Measurements from ENCODE around the gene KANK4.

The KANK4 gene

GRCh38 chr1:62342270-62342669, 23.0 kb upstream of the KANK4 start:
- no peak for TF ChIP-seq CTCF (conservative IDR thresholded peaks at IDR 0.05; ENCODE audit: low read depth, low read length)
- H3K9ac ChIP-seq: no peak overlapping the region
- no peak overlapping the region for H3K4me2 ChIP-seq
- H3K27me3 ChIP-seq (ENCODE audit: insufficient read depth, low read depth): no peaks in the 10 kb centered on the region
- H3K36me3 ChIP-seq (ENCODE audit: insufficient read depth): no peaks in the 10 kb centered on the region
- H3K4me1 ChIP-seq (ENCODE audit: low read depth, poor library complexity, severe bottlenecking): no peaks in the 10 kb centered on the region
- no peaks in the 10 kb centered on the region for H3K79me2 ChIP-seq (ENCODE audit: insufficient read depth, low read depth)
- H2AFZ ChIP-seq (ENCODE audit: low read depth): no peak overlapping the region
- H3K27ac ChIP-seq: no peak overlapping the region
- no peak overlapping the region for H3K4me3 ChIP-seq (IDR thresholded peaks at IDR 0.05; ENCODE audit: insufficient read depth, low read depth, low read length)
- no peaks in the 10 kb centered on the region for H4K20me1 ChIP-seq (ENCODE audit: insufficient read depth)

DNA sequence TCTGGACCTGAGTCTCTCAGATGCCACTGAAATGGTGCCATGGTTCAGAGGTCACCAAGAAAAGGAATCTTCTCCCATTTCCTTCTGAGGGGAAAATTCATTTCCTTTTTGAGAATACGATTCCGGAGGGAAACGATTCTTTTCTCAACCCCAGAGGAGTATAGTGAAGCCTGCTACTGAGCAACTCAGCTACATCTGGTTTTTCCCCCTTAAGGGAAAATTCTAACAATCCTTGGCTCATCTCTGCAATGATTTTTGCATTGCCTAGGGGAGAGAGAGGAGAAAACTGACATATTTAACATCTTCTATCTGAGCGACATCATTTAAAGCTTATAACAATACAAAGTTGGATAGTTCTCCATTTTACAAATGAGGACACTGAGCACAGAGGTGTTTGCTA, 22.4 kb upstream of the KANK4 start:
- no peak overlapping the region for H2AFZ ChIP-seq (ENCODE audit: low read depth)
- H4K20me1 ChIP-seq (ENCODE audit: insufficient read depth): no peaks in the 10 kb centered on the region
- H3K27me3 ChIP-seq (ENCODE audit: insufficient read depth, low read depth): no peaks in the 10 kb centered on the region
- H3K79me2 ChIP-seq (ENCODE audit: insufficient read depth, low read depth): no peaks in the 10 kb centered on the region
- H3K4me3 ChIP-seq (IDR thresholded peaks at IDR 0.05; ENCODE audit: insufficient read depth, low read depth, low read length): no peak overlapping the region
- H3K27ac ChIP-seq: no peak overlapping the region
- TF ChIP-seq CTCF (conservative IDR thresholded peaks at IDR 0.05; ENCODE audit: low read depth, low read length): no peak
- H3K36me3 ChIP-seq (ENCODE audit: insufficient read depth): no peaks in the 10 kb centered on the region
- no peak overlapping the region for H3K9ac ChIP-seq
- no peak overlapping the region for H3K4me2 ChIP-seq
- H3K4me1 ChIP-seq (ENCODE audit: low read depth, poor library complexity, severe bottlenecking): no peaks in the 10 kb centered on the region

DNA sequence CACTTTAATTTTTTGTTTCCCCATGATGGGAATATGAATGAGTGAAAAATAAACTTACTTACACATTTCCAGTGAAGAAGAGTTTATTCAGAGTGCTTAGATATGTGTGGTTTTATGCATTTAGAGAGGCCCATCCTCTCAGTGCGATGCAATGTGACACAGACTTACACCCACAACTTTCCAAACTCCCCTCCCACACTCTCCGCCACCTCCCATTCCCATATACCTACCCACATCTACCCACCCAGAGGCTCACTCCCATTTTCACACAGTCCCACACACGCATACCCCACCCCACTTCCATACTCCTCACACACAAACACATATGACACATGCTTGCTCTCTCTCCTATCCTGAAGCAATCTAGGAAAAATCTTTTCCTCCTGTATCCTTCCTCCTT, 21.9 kb upstream of the KANK4 start:
- H4K20me1 ChIP-seq (ENCODE audit: insufficient read depth): no peaks in the 10 kb centered on the region
- H3K9ac ChIP-seq: no peak overlapping the region
- no peak for TF ChIP-seq CTCF (conservative IDR thresholded peaks at IDR 0.05; ENCODE audit: low read depth, low read length)
- no peak overlapping the region for H3K27ac ChIP-seq
- no peak overlapping the region for H3K4me3 ChIP-seq (IDR thresholded peaks at IDR 0.05; ENCODE audit: insufficient read depth, low read depth, low read length)
- H2AFZ ChIP-seq (ENCODE audit: low read depth): no peak overlapping the region
- H3K4me1 ChIP-seq (ENCODE audit: low read depth, poor library complexity, severe bottlenecking): no peaks in the 10 kb centered on the region
- H3K36me3 ChIP-seq (ENCODE audit: insufficient read depth): no peaks in the 10 kb centered on the region
- H3K79me2 ChIP-seq (ENCODE audit: insufficient read depth, low read depth): no peaks in the 10 kb centered on the region
- no peaks in the 10 kb centered on the region for H3K27me3 ChIP-seq (ENCODE audit: insufficient read depth, low read depth)
- no peak overlapping the region for H3K4me2 ChIP-seq

GRCh38 chr1:62337706-62338631, 18.7 kb upstream of the KANK4 start:
- Histone ChIP-seq H3K79me2 (ENCODE audit: insufficient read depth, low read depth) (no peaks in the 10 kb centered on the region), H2AFZ (ENCODE audit: low read depth) (no peak overlapping the region), H3K9ac (no peak overlapping the region), H3K4me3 (IDR thresholded peaks at IDR 0.05; ENCODE audit: insufficient read depth, low read depth, low read length) (no peak overlapping the region), H3K27me3 (ENCODE audit: insufficient read depth, low read depth) (no peaks in the 10 kb centered on the region), H4K20me1 (ENCODE audit: insufficient read depth) (no peaks in the 10 kb centered on the region), H3K4me2 (no peak overlapping the region), H3K36me3 (ENCODE audit: insufficient read depth) (no peaks in the 10 kb centered on the region), H3K27ac (no peak overlapping the region), H3K4me1 (ENCODE audit: low read depth, poor library complexity, severe bottlenecking) (no peaks in the 10 kb centered on the region)
- TF ChIP-seq CTCF (conservative IDR thresholded peaks at IDR 0.05; ENCODE audit: low read depth, low read length): no peak

Measured in KMS-11 (cell line).